Neutrophil (primary cell): ENCODE measurements around the gene LMO2.

Experiments
- H3K27ac ChIP-seq: fragments of 200-600 bp; sonication (generic); 2 replicates; pipeline ENCODE4 v1.5.1; 2016; ENCODE audit warnings: mild to moderate bottlenecking, moderate library complexity
- H3K27me3 ChIP-seq: fragments of 200-600 bp; sonication (generic); 2 replicates; pipeline ENCODE4 v1.6.0; 2016; ENCODE audit warnings: mild to moderate bottlenecking
- H3K36me3 ChIP-seq: fragments of 200-600 bp; sonication (generic); 2 replicates; pipeline ENCODE4 v1.5.1; 2017
- H3K4me1 ChIP-seq, 2 experiments: fragments of 200-600 bp in 1 of 2; sonication (generic) in 1 of 2; 1 replicate in 1 of 2; 2 replicates in 1 of 2; pipeline versions ENCODE4 v1.5.1 to v1.6.1; 2013 to 2016; ENCODE audit warnings: low read depth in 1 of 2, low read length in 1 of 2, mild to moderate bottlenecking in 1 of 2, moderate library complexity in 1 of 2; ENCODE audit not compliant: control insufficient read depth in 1 of 2, insufficient read depth in 1 of 2
- H3K4me3 ChIP-seq, 2 experiments: fragments of 200-600 bp in 1 of 2; sonication (generic) in 1 of 2; 1 replicate in 1 of 2; 2 replicates in 1 of 2; pipeline ENCODE4 v1.5.1; 2013 to 2016; ENCODE audit warnings: low read depth in 1 of 2, low read length in 1 of 2, mild to moderate bottlenecking in 1 of 2, moderate library complexity in 1 of 2
- H3K9me3 ChIP-seq: fragments of 200-600 bp; sonication (generic); 2 replicates; pipeline ENCODE4 v1.5.1; 2016
- CTCF ChIP-seq: fragments of 200-600 bp; sonication (generic); IDR thresholded peaks from 2 replicates; pipeline ENCODE4 v1.5.1; 2016; ENCODE audit warnings: antibody characterized with exemption

The LMO2 gene

GRCh38 chr11:33819278-33820035 lies 72.4 kb downstream of the LMO2 start:
- peaks cover 67% of the 10 kb centered on the region for H3K27me3 ChIP-seq
- no peaks in the 10 kb centered on the region for H3K36me3 ChIP-seq
- no peak overlapping the region for H3K4me3 ChIP-seq
- H3K27ac ChIP-seq, result no peak overlapping the region
- TF ChIP-seq CTCF, result no peak
- H3K9me3 ChIP-seq, result no peaks in the 10 kb centered on the region
- no peaks in the 10 kb centered on the region for H3K4me1 ChIP-seq
